Suprapubic skin (tissue), 4 donors: ENCODE results near the gene AS3MT. TPM values are rescaled to one million over a fixed set of nuclear protein-coding genes. Genes with fewer than 3 reads are reported as not detected.

Experiments
- DNase-seq, 2 donors: peaks; one replicate each; pipeline ENCODE4 v3.0.0-alpha.2; 2019; ENCODE audit warnings: low spot score in 2 of 2
- H3K27ac ChIP-seq: fragments of 200-600 bp; sonication (generic); one replicate; pipeline ENCODE4 v1.5.1; 2019
- H3K27me3 ChIP-seq: fragments of 200-600 bp; sonication (generic); one replicate; pipeline ENCODE4 v1.5.1; 2019
- H3K36me3 ChIP-seq: fragments of 200-600 bp; sonication (generic); one replicate; pipeline ENCODE4 v1.5.1; 2019
- H3K4me1 ChIP-seq: fragments of 200-600 bp; sonication (generic); one replicate; pipeline ENCODE4 v1.5.1; 2019
- H3K4me3 ChIP-seq: fragments of 200-600 bp; sonication (generic); one replicate; pipeline ENCODE4 v1.5.1; 2019; ENCODE audit warnings: mild to moderate bottlenecking
- H3K9me3 ChIP-seq: fragments of 200-600 bp; sonication (generic); one replicate; pipeline ENCODE4 v1.5.1; 2019
- CTCF ChIP-seq, 2 donors: fragments of 200-600 bp in 1 of 2; fragments of 450-650 bp in 1 of 2; sonication (generic) in 1 of 2; IDR thresholded peaks; one replicate each; pipeline ENCODE4 v1.5.1; 2016 to 2019; ENCODE audit warnings: antibody characterized with exemption in 2 of 2, mild to moderate bottlenecking in 1 of 2, moderate library complexity in 1 of 2
- EP300 ChIP-seq: sonication (generic); formaldehyde crosslinking; IDR thresholded peaks from one replicate; pipeline ENCODE4 v1.6.1; 2017; ENCODE audit warnings: antibody characterized with exemption
- POLR2A ChIP-seq, 2 donors: fragments of 450-650 bp; IDR thresholded peaks; one replicate each; pipeline ENCODE4 v1.6.1; 2017; ENCODE audit warnings: antibody characterized with exemption in 2 of 2, mild to moderate bottlenecking in 2 of 2, moderate library complexity in 2 of 2
- POLR2AphosphoS5 ChIP-seq, 3 donors: sonication (generic); formaldehyde crosslinking; IDR thresholded peaks; one replicate each; pipeline ENCODE4 v1.6.1; 2017; ENCODE audit warnings: antibody characterized with exemption in 3 of 3
- WGBS: methylation state at CpG from one replicate; pipeline ENCODE4 v1.1.5; 2018; 5-methylcytosine and 5-hydroxymethylcytosine counted together
- total RNA-seq, 4 donors: library from RNA; depleted of rRNA; stranded (reverse); fragments of >200 nt; gene quantifications; one replicate each; pipeline ENCODE4 v1.1.0, GENCODE V29; 2016

Gene AS3MT
- total RNA-seq, 4 donors from 2014 or later = 1.4 to 4.7 (median 3.6) TPM

GRCh38 chr10:102948786-102949185 is 79.5 kb downstream of the AS3MT start:
- H3K27me3 ChIP-seq = no peaks in the 10 kb centered on the region
- WGBS = 91% methylated on average over 3 of the region's 3 CpGs
- no peaks in the 10 kb centered on the region for H3K9me3 ChIP-seq
- no peak overlapping the region for H3K4me3 ChIP-seq
- H3K27ac ChIP-seq = no peak overlapping the region
- no peak for DNase-seq
- H3K36me3 ChIP-seq = no peaks in the 10 kb centered on the region
- H3K4me1 ChIP-seq = no peaks in the 10 kb centered on the region
- TF ChIP-seq EP300 = no peak
- no peak for TF ChIP-seq POLR2A (IDR thresholded peaks at IDR 0.05)
- no peak for TF ChIP-seq CTCF (IDR thresholded peaks at IDR 0.05)
- TF ChIP-seq POLR2AphosphoS5 (IDR thresholded peaks at IDR 0.05) = no peak

GRCh38 chr10:102949916-102950315 is 80.6 kb downstream of the AS3MT start:
- H3K27ac ChIP-seq = no peak overlapping the region
- H3K36me3 ChIP-seq = no peaks in the 10 kb centered on the region
- H3K4me1 ChIP-seq = no peaks in the 10 kb centered on the region
- no peaks in the 10 kb centered on the region for H3K27me3 ChIP-seq
- H3K4me3 ChIP-seq = no peak overlapping the region
- 90% methylated on average over 4 of the region's 4 CpGs for WGBS
- no peaks in the 10 kb centered on the region for H3K9me3 ChIP-seq
- TF ChIP-seq CTCF (IDR thresholded peaks at IDR 0.05) (no peak), EP300 (no peak), POLR2AphosphoS5 (IDR thresholded peaks at IDR 0.05) (no peak), POLR2A (IDR thresholded peaks at IDR 0.05) (no peak)
- DNase-seq = no peak

GRCh38 chr10:102951316-102951715 is 82.0 kb downstream of the AS3MT start:
- TF ChIP-seq EP300 (no peak), CTCF (IDR thresholded peaks at IDR 0.05) (no peak), POLR2A (IDR thresholded peaks at IDR 0.05) (no peak), POLR2AphosphoS5 (IDR thresholded peaks at IDR 0.05) (no peak)
- 88% methylated on average over 3 of the region's 3 CpGs for WGBS
- Histone ChIP-seq H3K27ac (no peak overlapping the region), H3K36me3 (no peaks in the 10 kb centered on the region), H3K9me3 (no peaks in the 10 kb centered on the region), H3K4me1 (no peaks in the 10 kb centered on the region), H3K4me3 (no peak overlapping the region), H3K27me3 (no peaks in the 10 kb centered on the region)
- no peak for DNase-seq

Other genes starting within 250 kb of the AS3MT start
- 100 to 1,000 TPM in 2 of 4 donors, 10 to 100 TPM in 2; 73.1 to 113 (median 96.1) TPM for gene TRIM8, start 225.0 kb upstream of the AS3MT start, total RNA-seq
- gene ARL3, start 155.1 kb upstream of the AS3MT start, total RNA-seq = 1 to 10 TPM; 3.4 to 6.0 (median 3.8) TPM
- 1 to 10 TPM; 1.9 to 5.6 (median 3.1) TPM for gene SFXN2, start 154.8 kb upstream of the AS3MT start, total RNA-seq
- 100 to 1,000 TPM; 103 to 166 (median 125) TPM for gene WBP1L, start 125.5 kb upstream of the AS3MT start, total RNA-seq
- not detected for gene CYP17A1, start 32.1 kb upstream of the AS3MT start, total RNA-seq
- 10 to 100 TPM; 20.7 to 27.2 (median 25.4) TPM for gene BORCS7, start 15.2 kb upstream of the AS3MT start, total RNA-seq
- gene CNNM2, start 48.8 kb downstream of the AS3MT start, total RNA-seq = 10 to 100 TPM in 3 of 4 donors, 1 to 10 TPM in 1; 8.7 to 16.9 (median 12.9) TPM